Measurements from ENCODE around the gene NT5C1A. TPM values are rescaled to one million over a fixed set of nuclear protein-coding genes. Genes with fewer than 3 reads are reported as not detected.

NT5C1A gene
- total RNA-seq, 2 experiments from 2014 or later = not detected

DNA sequence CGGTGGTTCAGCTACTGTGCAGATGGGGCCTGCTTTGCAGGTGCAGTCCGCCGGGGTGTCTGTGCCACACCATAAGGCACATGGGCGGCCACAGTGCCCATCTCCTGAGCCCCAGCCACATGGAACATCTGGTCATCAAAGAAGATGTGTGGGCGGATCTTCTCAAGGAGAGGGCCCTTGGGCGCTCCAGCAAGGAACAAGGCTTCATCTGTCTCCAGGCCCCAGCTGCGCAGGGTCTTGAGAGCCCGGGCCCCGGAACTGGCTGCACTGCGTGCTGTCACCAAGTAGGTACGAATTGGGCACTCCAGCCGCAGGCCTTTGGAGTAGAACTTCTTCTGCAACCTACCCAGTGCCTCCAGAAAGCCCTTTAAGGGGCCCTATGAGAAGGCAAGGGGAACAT is 12.8 kb downstream of the NT5C1A start:
- H3K27ac ChIP-seq (ENCODE audit: low read depth, low read length, poor library complexity, severe bottlenecking) = no peak overlapping the region
- TF ChIP-seq EZH2phosphoT487 (IDR thresholded peaks at IDR 0.05; ENCODE audit: borderline replicate concordance, low read depth, low read length) (no peak), CTCF (conservative IDR thresholded peaks at IDR 0.05; ENCODE audit: low read length) (no peak)
- DNase-seq (ENCODE audit: low spot score) = no peak
- H2AFZ ChIP-seq (ENCODE audit: low read length) = no peak overlapping the region
- H3K4me2 ChIP-seq (ENCODE audit: low read length) = no peak overlapping the region
- no TSS peak for BruUV-seq (replicated peaks)
- no peaks in the 10 kb centered on the region for H3K9me3 ChIP-seq (ENCODE audit: low read length)
- no peaks in the 10 kb centered on the region for H4K20me1 ChIP-seq (ENCODE audit: insufficient read depth, low read length)
- H3K9me2 ChIP-seq (ENCODE audit: insufficient read depth, low read length) = no peaks in the 10 kb centered on the region
- no peaks in the 10 kb centered on the region for H3K36me3 ChIP-seq (ENCODE audit: insufficient read depth, low read length)
- no peaks in the 10 kb centered on the region for H3K79me2 ChIP-seq (ENCODE audit: insufficient read depth, low read depth, low read length)
- ChIA-PET CTCF (ENCODE audit: unreplicated experiment) (interaction anchor here (0.9 to 1.0 kb wide), 2 partner anchors 12 to 47 kb away, joined by 4 to 8 read pairs; no protein-coding TSS in a partner anchor), POLR2A (interaction anchor here (0.5 to 0.7 kb wide), 2 partner anchors 25 to 561 kb away, joined by 3 to 4 read pairs; no protein-coding TSS in a partner anchor)
- H3K4me1 ChIP-seq (ENCODE audit: insufficient read depth, low read length, poor library complexity, severe bottlenecking) = peaks cover 5% of the 10 kb centered on the region
- intact Hi-C loops (cut with micrococcal nuclease; ENCODE audit: unreplicated experiment) = loop anchor here (5.0 kb wide), 1 partner anchor 63 kb away; no protein-coding TSS in a partner anchor
- no peak overlapping the region for H3K4me3 ChIP-seq (ENCODE audit: low read depth, low read length, poor library complexity, severe bottlenecking)

- peak; percentile 80 for DNase-seq (ENCODE audit: low spot score)
- POLR2A ChIA-PET = interaction anchor here (0.5 to 1.4 kb wide), 3 partner anchors 16 to 171 kb away, joined by 3 read pairs; no protein-coding TSS in a partner anchor
These were observed 13.9 kb downstream of the NT5C1A start for GRCh38 chr1:39657923-39658485.

More at GRCh38 chr1:39657923-39658485, 13.9 kb downstream of the NT5C1A start:
- Histone ChIP-seq H3K27ac (ENCODE audit: low read depth, low read length, poor library complexity, severe bottlenecking) (no peak overlapping the region), H3K9me2 (ENCODE audit: insufficient read depth, low read length) (no peaks in the 10 kb centered on the region), H3K9me3 (ENCODE audit: low read length) (no peaks in the 10 kb centered on the region), H3K36me3 (ENCODE audit: insufficient read depth, low read length) (no peaks in the 10 kb centered on the region), H3K4me1 (ENCODE audit: insufficient read depth, low read length, poor library complexity, severe bottlenecking) (peaks cover 5% of the 10 kb centered on the region), H2AFZ (ENCODE audit: low read length) (peak overlapping the region; percentile 98), H4K20me1 (ENCODE audit: insufficient read depth, low read length) (no peaks in the 10 kb centered on the region), H3K79me2 (ENCODE audit: insufficient read depth, low read depth, low read length) (no peaks in the 10 kb centered on the region), H3K4me2 (ENCODE audit: low read length) (peak overlapping the region; percentile 50), H3K4me3 (ENCODE audit: low read depth, low read length, poor library complexity, severe bottlenecking) (peak overlapping the region; percentile 37)
- TF ChIP-seq CTCF (conservative IDR thresholded peaks at IDR 0.05; ENCODE audit: low read length) (peak; percentile 95), EZH2phosphoT487 (IDR thresholded peaks at IDR 0.05; ENCODE audit: borderline replicate concordance, low read depth, low read length) (no peak)
- BruUV-seq (replicated peaks) = no TSS peak
- intact Hi-C loops (cut with micrococcal nuclease; ENCODE audit: unreplicated experiment) = loop anchor here (5.0 kb wide), 1 partner anchor 64 kb away; no protein-coding TSS in a partner anchor
- CTCF ChIA-PET (ENCODE audit: unreplicated experiment) = interaction anchor here (0.6 to 1.7 kb wide), 6 partner anchors 10 to 52 kb away, joined by 3 to 8 read pairs (median 4); no protein-coding TSS in a partner anchor

Data from OCI-LY7 (cell line).